GM18868 (cell line): ENCODE results near the gene CR1L.
"Not testable (repeated sequence)": the region's sequence is repeated elsewhere in the genome, so short reads cannot be mapped to it uniquely, and the experiment has no call there.

Source experiments
- ATAC-seq: cut with Tn5 transposase; IDR thresholded peaks from one replicate; pipeline ENCODE4 v1.9.1; 2021; ENCODE audit warnings: mild to moderate bottlenecking, moderate library complexity; ENCODE audit not compliant: unreplicated experiment

The CR1L gene

GRCh38 chr1:207680590-207681388, 35.9 kb downstream of the CR1L start:
- not testable (repeated sequence) for ATAC-seq

- not testable (repeated sequence) for ATAC-seq
Observed at GRCh38 chr1:207682872-207683434, 38.0 kb downstream of the CR1L start.

GRCh38 chr1:207690551-207690950, 45.6 kb downstream of the CR1L start:
- not testable (repeated sequence) for ATAC-seq

- no peak for ATAC-seq
Observed at GRCh38 chr1:207691010-207691409, 46.1 kb downstream of the CR1L start.

DNA sequence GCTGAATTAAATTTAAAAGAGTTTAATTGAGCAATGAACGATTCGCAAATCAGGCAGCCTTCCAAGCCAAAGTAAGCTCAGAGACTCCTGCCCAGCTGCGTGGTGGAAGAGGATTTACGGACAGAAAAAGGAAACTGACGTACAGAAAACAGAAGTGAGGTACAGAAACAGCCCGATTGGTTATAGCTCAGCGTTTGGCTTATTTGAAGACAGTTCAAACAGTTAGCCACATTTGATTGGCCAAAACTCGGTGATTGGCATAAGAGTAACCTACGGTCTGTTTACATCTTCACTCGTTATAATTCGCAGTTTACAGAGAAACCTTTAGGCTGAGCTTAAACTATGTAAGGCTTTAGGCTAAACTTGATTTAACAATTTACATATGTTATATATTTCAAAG, 46.9 kb downstream of the CR1L start:
- ATAC-seq, result no peak

DNA sequence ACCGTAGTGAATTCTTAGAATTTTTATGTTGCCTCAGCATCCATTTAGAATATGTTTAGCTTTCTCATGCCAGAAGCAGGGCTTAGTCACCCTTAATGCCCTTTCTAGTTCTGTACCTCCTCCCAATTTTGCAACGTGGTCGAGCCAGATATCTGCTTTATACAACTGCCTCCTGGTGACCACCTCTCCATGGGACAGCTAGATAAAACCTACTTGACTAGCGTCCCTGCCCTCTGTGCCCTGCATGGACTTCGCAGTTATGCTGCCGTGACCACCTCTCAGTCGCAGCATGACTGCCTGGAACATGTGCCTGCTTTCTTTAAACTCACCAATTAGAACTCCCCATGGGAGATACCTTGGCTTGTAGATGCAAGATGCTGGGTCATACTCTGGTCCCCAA, 47.4 kb downstream of the CR1L start:
- ATAC-seq, result not testable (repeated sequence)

DNA sequence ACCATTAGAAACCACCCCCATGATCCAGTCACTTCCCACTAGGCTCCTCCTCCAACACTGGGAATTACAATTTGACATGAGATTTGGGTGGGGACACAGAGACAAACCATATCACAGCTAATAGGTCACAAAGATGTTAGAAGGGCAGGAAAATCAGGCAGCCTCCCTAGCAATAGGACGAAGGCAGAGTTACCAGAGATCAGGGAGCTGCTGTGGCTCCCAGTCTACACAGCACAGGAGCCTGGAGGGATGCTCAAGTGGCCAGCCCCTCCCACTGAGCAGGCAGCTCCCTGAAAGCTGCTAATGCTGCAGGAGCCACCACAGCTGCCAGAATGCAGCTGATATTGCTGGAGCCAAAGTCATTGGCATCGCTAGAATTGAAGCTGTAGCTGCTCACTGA, 51.0 kb downstream of the CR1L start:
- ATAC-seq, result no peak

DNA sequence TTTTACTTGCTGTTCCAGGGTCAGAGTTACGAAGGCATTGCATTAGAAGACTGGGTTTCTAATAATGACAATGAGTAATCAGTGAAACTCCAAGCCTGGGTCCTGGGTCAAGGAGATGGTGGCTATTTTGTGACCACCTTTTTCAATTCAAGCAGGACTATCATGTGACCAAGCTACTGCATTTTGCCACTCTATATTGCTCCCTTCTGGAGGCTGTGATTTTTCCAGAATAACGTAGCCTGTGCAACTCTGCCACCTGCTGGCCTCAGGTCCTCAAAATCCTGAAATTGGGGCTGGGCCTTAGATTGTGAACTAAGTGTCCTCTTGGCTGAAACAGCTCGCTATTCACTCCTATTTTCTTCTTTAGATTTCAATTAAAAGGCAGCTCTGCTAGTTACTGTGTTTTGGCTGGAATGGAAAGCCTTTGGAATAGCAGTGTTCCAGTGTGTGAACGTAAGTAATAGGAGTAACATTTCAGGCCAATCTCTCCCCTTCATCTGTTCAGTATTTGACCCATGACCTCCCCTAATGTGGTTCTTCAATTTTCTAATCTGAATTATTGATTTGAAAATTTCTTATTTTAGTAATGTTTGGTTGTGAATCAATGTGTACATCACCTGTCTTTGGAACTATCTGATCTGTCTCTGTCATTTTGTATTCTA, 54.0 kb downstream of the CR1L start:
- no peak for ATAC-seq

DNA sequence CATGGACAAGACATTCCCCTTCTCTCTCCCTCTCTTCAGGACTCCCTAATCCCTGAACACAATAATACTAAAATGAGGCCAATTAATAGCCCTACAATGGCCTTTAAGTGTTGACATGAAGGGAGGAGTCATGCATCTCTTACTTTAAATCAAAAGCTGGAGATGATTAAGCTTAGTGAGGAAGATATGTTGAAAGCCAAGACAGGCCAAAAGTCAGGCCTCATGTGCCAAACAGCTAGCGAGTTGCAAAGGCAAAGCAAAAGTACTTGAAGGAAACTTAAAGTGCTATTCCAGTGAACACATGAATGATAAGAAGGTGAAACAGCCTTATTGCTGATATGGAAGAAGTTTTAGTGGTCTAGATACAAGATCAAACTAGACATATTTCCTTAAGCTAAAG, 57.4 kb downstream of the CR1L start:
- ATAC-seq, result no peak

- no peak for ATAC-seq
Observed at GRCh38 chr1:207703712-207704111, 58.8 kb downstream of the CR1L start.

GRCh38 chr1:207708004-207708403, 63.1 kb downstream of the CR1L start:
- not testable (repeated sequence) for ATAC-seq

- no peak for ATAC-seq
Observed at GRCh38 chr1:207711285-207711684, 66.4 kb downstream of the CR1L start.

DNA sequence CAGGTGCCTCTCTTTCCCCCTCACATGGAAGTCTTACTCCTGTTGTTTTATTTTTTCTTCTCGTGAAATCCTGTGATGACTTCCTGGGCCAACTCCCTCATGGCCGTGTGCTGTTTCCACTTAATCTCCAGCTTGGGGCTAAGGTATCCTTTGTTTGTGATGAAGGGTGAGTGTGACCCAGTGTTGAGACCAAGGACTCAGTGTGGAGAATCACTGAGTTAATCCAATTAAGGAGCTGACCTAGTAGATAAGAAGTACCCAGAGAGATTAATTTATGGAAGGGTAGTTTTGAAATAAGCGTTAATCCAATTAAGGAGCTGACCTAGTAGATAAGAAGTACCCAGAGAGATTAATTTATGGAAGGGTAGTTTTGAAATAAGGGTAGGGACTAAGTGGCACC, 67.8 kb downstream of the CR1L start:
- not testable (repeated sequence) for ATAC-seq

- ATAC-seq, result no peak
Observed at GRCh38 chr1:207713529-207713928, 68.6 kb downstream of the CR1L start.

GRCh38 chr1:207719234-207719633, 74.3 kb downstream of the CR1L start:
- no peak for ATAC-seq

GRCh38 chr1:207728200-207728858, 83.4 kb downstream of the CR1L start:
- ATAC-seq, result not testable (repeated sequence)

- ATAC-seq, result not testable (repeated sequence)
Observed at GRCh38 chr1:207737503-207738157, 92.7 kb downstream of the CR1L start.

- ATAC-seq, result not testable (repeated sequence)
Observed at GRCh38 chr1:207738158-207738659, 93.3 kb downstream of the CR1L start.

GRCh38 chr1:207740207-207740606, 95.3 kb downstream of the CR1L start:
- no peak for ATAC-seq

GRCh38 chr1:207742850-207743555, 98.1 kb downstream of the CR1L start:
- ATAC-seq, result no peak
